MCF 10A (cell line): ENCODE data around the gene YWHAQ. TPM values are rescaled to one million over a fixed set of nuclear protein-coding genes. Genes with fewer than 3 reads are reported as not detected.

Source experiments
- BruUV-seq: library from RNA; stranded (reverse); fragments of 400-500 nt; replicated peaks from 2 replicates; lab custom pipeline; 2021; lab: Mats Ljungman, UMichigan
- CTCF ChIA-PET: fragments of 300-600 bp; sonication (Branson Sonifier 250); formaldehyde crosslinking; extraction: SDS; loops from one replicate; lab custom pipeline; 2021; ENCODE audit warnings: antibody characterized with exemption, inconsistent platforms; lab: Yijun Ruan, JAX
- POLR2A ChIA-PET: fragments of 300-600, 350-650 bp; sonication (Branson Sonifier 250); formaldehyde crosslinking; extraction: SDS; loops from one replicate; lab custom pipeline; 2020; ENCODE audit warnings: antibody characterized with exemption, inconsistent platforms; lab: Yijun Ruan, JAX
- DNase-seq: peaks from one replicate; pipeline ENCODE4 v3.0.0-alpha.2; 2018; ENCODE audit not compliant: unreplicated experiment
- H3K27ac Mint-ChIP-seq: one replicate; pipeline ENCODE4 v1.8.0; 2022; ENCODE audit warnings: mild to moderate bottlenecking, low read depth, mixed read lengths; ENCODE audit not compliant: unreplicated experiment
- H3K27me3 Mint-ChIP-seq: one replicate; pipeline ENCODE4 v1.8.0; 2022; ENCODE audit warnings: mixed read lengths; ENCODE audit not compliant: insufficient read depth, unreplicated experiment
- H3K36me3 Mint-ChIP-seq: one replicate; pipeline ENCODE4 v1.8.0; 2022; ENCODE audit warnings: mild to moderate bottlenecking, moderate library complexity, mixed read lengths; ENCODE audit not compliant: insufficient read depth, unreplicated experiment
- H3K4me1 Mint-ChIP-seq: one replicate; pipeline ENCODE4 v1.8.0; 2022; ENCODE audit warnings: mixed read lengths; ENCODE audit not compliant: insufficient read depth, unreplicated experiment
- H3K4me3 Mint-ChIP-seq: one replicate; pipeline ENCODE4 v1.8.0; 2022; ENCODE audit warnings: mild to moderate bottlenecking, moderate library complexity, mixed read lengths; ENCODE audit not compliant: unreplicated experiment
- H3K9me3 Mint-ChIP-seq: one replicate; pipeline ENCODE4 v1.8.0; 2022; ENCODE audit warnings: mixed read lengths; ENCODE audit not compliant: unreplicated experiment
- intact Hi-C: fragments of 100-400 bp; cut with micrococcal nuclease; formaldehyde crosslinking; loops from 2 replicates; pipeline ENCODE4 v1.14.1; 2022
- total RNA-seq: library from RNA; stranded (reverse); gene quantifications from 2 replicates; pipeline ENCODE4 v1.2.3, GENCODE V29; 2022
- TF ChIP-seq, protein P1 (sequence below): fragments of 200-600 bp; IDR thresholded peaks from one replicate; pipeline ENCODE4 v1.8.0; 2022; ENCODE audit warnings: antibody characterized with exemption, mild to moderate bottlenecking; ENCODE audit not compliant: unreplicated experiment

YWHAQ gene
- total RNA-seq, 1 experiment from 2014 or later: 239 TPM

DNA sequence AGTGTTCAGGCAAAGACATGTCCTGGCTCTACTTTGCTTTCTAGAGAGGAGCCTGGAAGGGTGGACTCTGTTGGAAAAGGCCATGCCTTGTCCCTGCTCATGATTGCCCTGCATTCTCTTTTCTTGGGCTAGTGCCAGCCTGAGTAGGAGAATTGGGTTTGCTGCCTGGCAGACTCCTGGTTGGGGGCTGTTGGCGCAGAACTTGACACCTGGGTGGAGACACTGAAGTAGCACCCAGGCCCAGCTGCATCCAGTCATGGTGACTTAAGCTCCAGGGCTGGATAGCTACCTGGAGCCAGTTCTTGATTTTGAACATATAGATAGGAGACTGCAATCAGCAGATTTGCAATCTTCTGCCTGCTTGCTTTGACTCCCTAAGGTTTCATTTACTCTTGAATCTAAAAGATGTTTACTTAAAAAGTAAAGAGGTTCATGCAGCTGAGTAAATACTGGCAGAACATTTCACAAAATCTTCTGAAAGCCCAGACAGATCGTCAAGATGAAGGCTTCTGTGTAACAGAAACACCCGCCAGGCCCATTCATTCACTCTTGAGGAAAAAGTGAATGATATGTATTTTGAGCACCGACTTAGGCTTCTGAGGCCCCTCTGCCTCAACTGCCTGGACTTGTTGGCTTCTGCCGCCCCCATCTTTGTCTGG is 38.0 kb upstream of the YWHAQ start:
- Mint-ChIP-seq H3K9me3 (no peaks in the 10 kb centered on the region), H3K36me3 (no peaks in the 10 kb centered on the region), H3K4me1 (no peaks in the 10 kb centered on the region), H3K4me3 (no peak overlapping the region), H3K27me3 (peaks cover 10% of the 10 kb centered on the region), H3K27ac (no peak overlapping the region)
- ChIA-PET POLR2A (interaction anchor here (2.1 kb wide), 1 partner anchor 13 kb away, joined by 5 read pairs; no protein-coding TSS in a partner anchor), CTCF (interaction anchor here (0.6 to 1.1 kb wide), 2 partner anchors 12 to 15 kb away, joined by 3 to 4 read pairs; no protein-coding TSS in a partner anchor)
- TF ChIP-seq, protein P1, sequence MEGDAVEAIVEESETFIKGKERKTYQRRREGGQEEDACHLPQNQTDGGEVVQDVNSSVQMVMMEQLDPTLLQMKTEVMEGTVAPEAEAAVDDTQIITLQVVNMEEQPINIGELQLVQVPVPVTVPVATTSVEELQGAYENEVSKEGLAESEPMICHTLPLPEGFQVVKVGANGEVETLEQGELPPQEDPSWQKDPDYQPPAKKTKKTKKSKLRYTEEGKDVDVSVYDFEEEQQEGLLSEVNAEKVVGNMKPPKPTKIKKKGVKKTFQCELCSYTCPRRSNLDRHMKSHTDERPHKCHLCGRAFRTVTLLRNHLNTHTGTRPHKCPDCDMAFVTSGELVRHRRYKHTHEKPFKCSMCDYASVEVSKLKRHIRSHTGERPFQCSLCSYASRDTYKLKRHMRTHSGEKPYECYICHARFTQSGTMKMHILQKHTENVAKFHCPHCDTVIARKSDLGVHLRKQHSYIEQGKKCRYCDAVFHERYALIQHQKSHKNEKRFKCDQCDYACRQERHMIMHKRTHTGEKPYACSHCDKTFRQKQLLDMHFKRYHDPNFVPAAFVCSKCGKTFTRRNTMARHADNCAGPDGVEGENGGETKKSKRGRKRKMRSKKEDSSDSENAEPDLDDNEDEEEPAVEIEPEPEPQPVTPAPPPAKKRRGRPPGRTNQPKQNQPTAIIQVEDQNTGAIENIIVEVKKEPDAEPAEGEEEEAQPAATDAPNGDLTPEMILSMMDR: no peak
- BruUV-seq: no TSS peak
- DNase-seq: no peak
- intact Hi-C loops: no loop called here

DNA sequence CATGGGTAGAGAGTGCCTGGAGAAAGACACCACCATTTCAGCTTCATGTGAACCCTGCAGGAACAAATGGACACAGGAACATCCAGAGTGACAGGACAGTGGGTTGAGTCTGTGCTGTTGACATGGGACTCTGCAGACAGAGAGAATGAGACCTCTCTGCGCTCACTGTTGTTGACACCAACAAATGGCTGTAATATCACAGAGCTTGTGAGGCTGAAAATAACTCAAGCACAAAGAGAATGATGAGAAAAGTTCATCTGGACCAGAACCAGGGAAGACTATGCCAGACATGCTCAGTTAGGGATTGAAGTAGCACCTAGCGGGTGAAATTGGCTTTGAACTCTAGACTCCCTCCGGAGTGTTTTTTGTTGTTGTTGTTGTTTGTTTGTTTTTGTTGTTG is 37.0 kb upstream of the YWHAQ start:
- no peak overlapping the region for H3K27ac Mint-ChIP-seq
- CTCF ChIA-PET: no interaction called here
- no peaks in the 10 kb centered on the region for H3K36me3 Mint-ChIP-seq
- no peak overlapping the region for H3K4me3 Mint-ChIP-seq
- TF ChIP-seq, protein P1: no peak
- DNase-seq: no peak
- POLR2A ChIA-PET: no interaction called here
- no peaks in the 10 kb centered on the region for H3K9me3 Mint-ChIP-seq
- H3K27me3 Mint-ChIP-seq: peaks cover 12% of the 10 kb centered on the region
- no TSS peak for BruUV-seq
- H3K4me1 Mint-ChIP-seq: no peaks in the 10 kb centered on the region
- intact Hi-C loops: no loop called here

DNA sequence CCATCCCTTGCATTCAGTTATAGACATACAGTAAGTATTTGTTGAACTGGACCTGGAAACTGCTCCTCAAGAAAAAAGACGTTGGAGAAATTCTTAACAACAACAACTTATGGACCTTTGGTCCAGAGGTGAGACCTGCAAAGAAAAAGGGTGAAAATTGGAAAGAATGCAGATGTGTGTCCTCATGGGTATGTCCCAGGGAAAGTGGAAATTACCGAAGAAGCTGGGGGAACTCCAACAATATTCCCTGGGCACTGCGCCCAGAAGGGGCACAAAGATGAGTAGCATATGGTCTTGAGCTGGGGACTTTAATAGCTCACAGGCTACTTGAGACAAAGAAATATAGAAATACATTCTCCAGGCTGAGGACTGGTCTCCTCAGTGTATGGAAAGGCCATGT is 35.5 kb upstream of the YWHAQ start:
- CTCF ChIA-PET: no interaction called here
- no peaks in the 10 kb centered on the region for H3K9me3 Mint-ChIP-seq
- no peak overlapping the region for H3K4me3 Mint-ChIP-seq
- TF ChIP-seq, protein P1: no peak
- peaks cover 12% of the 10 kb centered on the region for H3K27me3 Mint-ChIP-seq
- peak; percentile 26 for DNase-seq
- H3K36me3 Mint-ChIP-seq: no peaks in the 10 kb centered on the region
- H3K27ac Mint-ChIP-seq: no peak overlapping the region
- no peaks in the 10 kb centered on the region for H3K4me1 Mint-ChIP-seq
- intact Hi-C loops: no loop called here
- POLR2A ChIA-PET: no interaction called here
- no TSS peak for BruUV-seq

DNA sequence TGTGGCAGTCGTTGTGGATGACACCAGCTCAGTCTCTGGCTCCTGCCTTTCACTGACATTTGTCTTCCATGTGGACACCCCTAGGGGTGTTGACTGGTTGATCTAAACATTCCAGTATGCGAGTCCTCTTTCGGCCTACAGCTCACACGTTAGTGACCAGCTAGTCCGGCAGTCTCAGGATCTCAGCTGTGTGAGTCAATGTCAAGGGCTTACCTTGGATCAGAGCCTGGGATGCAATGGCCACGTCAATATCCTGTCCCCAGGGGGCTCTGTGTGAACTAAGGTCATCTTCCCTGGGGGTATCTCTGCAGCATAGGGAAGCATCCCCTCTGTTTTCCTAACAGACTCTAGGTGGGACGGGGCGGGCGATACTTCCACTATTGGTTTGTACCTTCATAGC is 35.1 kb upstream of the YWHAQ start:
- ChIA-PET POLR2A (interaction anchor here (0.8 kb wide), 1 partner anchor 29 kb away, joined by 3 read pairs; no protein-coding TSS in a partner anchor), CTCF (no interaction called here)
- Mint-ChIP-seq H3K27me3 (peaks cover 12% of the 10 kb centered on the region), H3K36me3 (no peaks in the 10 kb centered on the region), H3K9me3 (no peaks in the 10 kb centered on the region), H3K27ac (no peak overlapping the region), H3K4me3 (no peak overlapping the region), H3K4me1 (no peaks in the 10 kb centered on the region)
- intact Hi-C loops: no loop called here
- TF ChIP-seq, protein P1: no peak
- no TSS peak for BruUV-seq
- peak; percentile 72 for DNase-seq
